AG10803 (cell line): ENCODE data around the gene PWWP2B.
"Not testable (repeated sequence)": the region's sequence is repeated elsewhere in the genome, so short reads cannot be mapped to it uniquely, and the experiment has no call there.

Source experiments
- DNase-seq: peaks from one replicate; pipeline ENCODE4 v3.0.0; 2010; ENCODE audit warnings: low read depth
- H3K4me3 ChIP-seq: 2 replicates; pipeline ENCODE4 v1.5.1; 2011; ENCODE audit warnings: mild to moderate bottlenecking, low read length, control low read depth
- CTCF ChIP-seq: conservative IDR thresholded peaks from 2 replicates; pipeline ENCODE4 v1.5.1; 2011; ENCODE audit warnings: mild to moderate bottlenecking, low read length, control low read depth, inconsistent platforms

The PWWP2B gene

GRCh38 chr10:132433671-132434340, 36.8 kb downstream of the PWWP2B start:
- no peak for TF ChIP-seq CTCF
- H3K4me3 ChIP-seq = no peak overlapping the region
- no peak for DNase-seq

GRCh38 chr10:132434405-132435005, 37.5 kb downstream of the PWWP2B start:
- no peak overlapping the region for H3K4me3 ChIP-seq
- TF ChIP-seq CTCF = no peak
- DNase-seq = no peak

GRCh38 chr10:132435320-132435719, 38.3 kb downstream of the PWWP2B start:
- H3K4me3 ChIP-seq, DNase-seq: not testable (repeated sequence)

GRCh38 chr10:132436096-132436495, 39.1 kb downstream of the PWWP2B start:
- H3K4me3 ChIP-seq, DNase-seq: not testable (repeated sequence)

- no peak for DNase-seq
- no peak overlapping the region for H3K4me3 ChIP-seq
- no peak for TF ChIP-seq CTCF
Measured at GRCh38 chr10:132436861-132437410, 39.9 kb downstream of the PWWP2B start.

- TF ChIP-seq CTCF = no peak
- DNase-seq = no peak
- H3K4me3 ChIP-seq = no peak overlapping the region
Measured at GRCh38 chr10:132437541-132437950, 40.5 kb downstream of the PWWP2B start.

- no peak for DNase-seq
- no peak for TF ChIP-seq CTCF
- H3K4me3 ChIP-seq = no peak overlapping the region
Measured at GRCh38 chr10:132438091-132439024, 41.4 kb downstream of the PWWP2B start.
